Cerebellar cortex (tissue), 1 donor: ENCODE measurements around the gene UHRF2.
A peak's percentile ranks its signal among the peaks of the same experiment; 100 is the strongest.
"Not testable (repeated sequence)": the region's sequence is repeated elsewhere in the genome, so short reads cannot be mapped to it uniquely, and the experiment has no call there.

Experiments
- DNase-seq: peaks from one replicate; pipeline ENCODE4 v3.0.0-alpha.2; 2015; ENCODE audit warnings: low spot score

UHRF2 gene

GRCh38 chr9:6412487-6413364 lies at the start of gene UHRF2:
TSS of gene UHRF2 (plus strand) at chr9:6413199. CDS start at chr9:6413491, 292 bp downstream.
- DNase-seq = peak; percentile 99

DNA sequence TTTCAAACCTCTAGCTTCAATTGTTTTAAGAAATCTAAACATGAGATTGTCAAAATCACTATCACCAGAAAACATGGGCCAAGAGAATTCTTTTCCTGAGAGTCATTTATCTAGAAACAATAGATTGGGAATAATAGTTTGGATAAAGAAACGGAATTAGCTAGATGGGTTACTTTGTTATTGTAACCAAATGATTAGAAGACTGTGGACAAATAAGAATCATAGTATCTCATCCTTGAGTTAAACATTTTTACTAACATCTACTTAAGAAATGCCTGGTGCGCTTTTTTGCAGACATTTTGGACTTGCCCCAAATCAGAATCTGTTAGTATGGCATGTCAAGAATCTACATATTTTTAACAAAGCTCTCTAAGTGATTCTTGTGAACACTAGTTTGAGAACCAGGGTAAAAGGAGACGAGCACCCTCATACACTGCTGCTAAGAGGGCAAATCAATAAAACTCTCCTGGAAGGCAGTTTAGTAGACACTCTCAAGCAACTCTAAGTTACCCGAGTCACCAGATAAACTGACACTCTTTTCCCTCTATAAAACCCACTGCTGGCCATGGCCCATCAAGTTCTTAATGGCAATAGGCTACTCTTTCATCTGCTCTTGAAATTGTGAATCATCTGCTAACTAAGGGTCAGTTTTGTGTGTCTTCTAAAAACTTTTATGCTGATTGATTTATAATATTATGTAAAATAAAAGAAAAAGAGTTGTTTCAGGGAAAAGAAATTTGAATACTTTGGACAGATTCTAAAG lies 45.7 kb upstream of the UHRF2 start:
- DNase-seq = no peak

GRCh38 chr9:6368831-6369230 lies 44.2 kb upstream of the UHRF2 start:
- no peak for DNase-seq

GRCh38 chr9:6381477-6382012 lies 31.5 kb upstream of the UHRF2 start:
- DNase-seq = not testable (repeated sequence)

DNA sequence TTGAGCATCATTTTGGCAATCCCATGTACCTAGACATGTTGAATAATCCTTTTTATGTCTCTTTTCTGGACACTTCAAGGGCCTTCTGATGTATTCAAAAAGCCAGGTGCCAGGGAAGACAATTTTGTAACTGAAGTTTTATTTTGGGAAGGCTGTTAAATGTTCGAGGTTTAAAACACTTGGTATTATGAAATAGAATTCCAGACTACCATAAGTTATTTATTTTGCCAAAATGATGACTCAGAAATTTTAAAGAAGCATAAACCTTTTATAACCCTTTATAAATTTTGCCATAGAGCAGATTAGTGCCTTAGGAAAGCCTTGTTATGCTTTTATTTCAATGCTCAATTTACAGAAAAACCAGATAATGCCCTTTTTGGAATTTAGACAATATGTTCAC lies 30.3 kb upstream of the UHRF2 start:
- DNase-seq = no peak

DNA sequence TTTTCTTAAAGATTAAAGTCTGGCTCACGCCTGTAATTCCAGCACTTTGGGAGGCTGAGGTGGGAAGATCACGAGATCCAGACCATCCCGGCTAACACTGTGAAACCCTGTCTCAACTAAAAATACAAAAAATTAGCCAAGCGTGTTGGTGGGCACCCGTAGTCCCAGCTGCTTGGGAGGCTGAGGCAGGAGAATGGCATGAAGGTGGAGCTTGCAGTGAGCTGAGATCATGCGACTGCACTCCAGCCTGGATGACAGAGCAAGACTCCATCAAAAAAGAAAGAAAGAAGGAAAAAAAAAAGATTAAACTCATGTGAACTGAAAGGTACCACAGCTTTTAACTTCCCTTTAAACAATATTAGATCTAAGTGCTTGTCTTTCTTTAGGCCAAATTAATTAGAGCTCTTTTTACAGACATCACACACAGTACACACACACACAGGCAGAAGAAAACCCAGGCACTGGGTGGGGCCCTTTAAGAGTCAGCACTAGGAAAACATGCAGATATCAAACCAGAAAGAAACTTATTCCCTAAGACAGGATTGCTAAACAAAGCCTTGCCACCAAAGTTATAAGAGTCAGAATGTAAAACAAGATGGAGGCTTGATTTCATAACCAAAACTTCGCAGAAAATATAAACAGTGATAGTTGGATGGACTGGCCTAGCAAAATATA lies 29.3 kb upstream of the UHRF2 start:
- DNase-seq = no peak

- no peak for DNase-seq
Observed at GRCh38 chr9:6384732-6385131, 28.3 kb upstream of the UHRF2 start.

DNA sequence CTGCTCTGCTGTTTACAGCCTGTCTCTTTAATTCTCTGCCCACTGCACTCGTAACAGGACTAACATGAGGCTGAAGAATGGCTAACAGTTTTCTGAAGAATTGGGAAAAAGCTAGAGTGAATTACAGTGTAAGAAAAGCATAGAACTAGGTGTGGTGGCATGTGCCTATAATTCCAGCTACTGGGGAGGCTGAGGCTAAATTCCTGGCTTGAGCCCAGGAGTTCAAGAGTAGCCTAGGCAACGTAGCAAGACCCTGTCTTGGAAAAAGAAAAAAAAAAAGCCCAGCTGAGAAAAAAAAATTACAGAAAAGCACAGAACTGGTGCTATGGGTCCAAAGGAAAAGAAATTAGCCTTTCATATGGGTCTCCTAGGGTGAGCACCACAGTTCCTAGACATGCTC lies 13.9 kb upstream of the UHRF2 start:
- DNase-seq = no peak

DNA sequence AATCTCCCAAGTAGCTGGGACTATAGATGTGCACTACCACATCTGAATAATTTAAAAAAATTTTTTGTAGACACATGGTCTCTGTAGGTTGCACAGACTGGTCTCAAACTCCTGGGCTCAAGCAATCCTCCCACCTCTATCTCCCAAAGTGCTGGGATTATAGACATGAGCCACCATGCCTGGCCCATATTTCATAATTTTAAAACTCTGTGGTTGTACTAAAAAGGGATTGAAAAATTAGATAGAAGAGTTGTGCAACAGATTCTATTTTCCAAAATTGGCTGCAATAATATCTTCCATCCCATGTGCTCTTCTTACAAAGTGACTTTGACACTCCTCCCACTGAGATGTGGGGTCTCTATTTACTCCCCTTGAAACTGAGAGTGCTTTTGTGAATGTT lies 7.6 kb upstream of the UHRF2 start:
- DNase-seq = no peak

DNA sequence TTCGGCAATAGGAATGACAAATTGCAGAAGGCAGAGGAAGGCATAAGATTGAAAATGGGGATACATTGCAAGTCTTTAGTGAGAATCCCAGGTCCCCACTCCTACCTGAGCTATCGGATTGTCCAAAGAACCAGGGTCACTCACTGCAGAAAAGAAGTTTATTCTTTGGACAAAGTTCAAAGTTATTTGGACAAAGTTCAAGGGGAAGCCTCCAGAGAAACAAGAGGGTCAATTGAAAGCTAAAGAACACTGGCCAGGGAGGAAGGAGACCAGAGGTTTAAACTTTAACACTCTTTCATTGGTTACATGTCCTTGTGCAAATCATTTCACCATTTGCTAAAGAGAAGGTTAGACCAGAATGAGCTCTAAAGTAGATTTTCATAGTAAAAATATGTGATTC lies 5.2 kb upstream of the UHRF2 start:
- no peak for DNase-seq

GRCh38 chr9:6408320-6408719 lies 4.7 kb upstream of the UHRF2 start:
- no peak for DNase-seq

DNA sequence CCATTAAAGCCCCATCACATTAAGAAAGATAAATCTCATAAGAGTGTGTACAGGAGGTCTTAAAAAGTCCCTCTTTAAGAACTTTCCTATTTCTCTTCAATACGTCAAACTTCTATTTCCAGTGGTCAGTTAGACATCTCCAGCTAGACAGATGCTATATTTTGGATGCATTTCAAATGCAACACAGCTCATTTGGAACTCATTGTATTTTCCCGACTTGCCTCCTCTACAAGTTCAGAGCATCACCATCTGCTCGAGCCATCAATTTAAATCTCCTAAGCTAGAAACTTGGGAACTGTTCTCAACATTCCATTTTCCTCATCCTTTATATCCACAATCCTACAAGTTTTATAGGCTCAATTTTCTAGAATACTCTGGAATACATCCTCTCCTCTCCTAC lies 3.2 kb upstream of the UHRF2 start:
- no peak for DNase-seq

DNA sequence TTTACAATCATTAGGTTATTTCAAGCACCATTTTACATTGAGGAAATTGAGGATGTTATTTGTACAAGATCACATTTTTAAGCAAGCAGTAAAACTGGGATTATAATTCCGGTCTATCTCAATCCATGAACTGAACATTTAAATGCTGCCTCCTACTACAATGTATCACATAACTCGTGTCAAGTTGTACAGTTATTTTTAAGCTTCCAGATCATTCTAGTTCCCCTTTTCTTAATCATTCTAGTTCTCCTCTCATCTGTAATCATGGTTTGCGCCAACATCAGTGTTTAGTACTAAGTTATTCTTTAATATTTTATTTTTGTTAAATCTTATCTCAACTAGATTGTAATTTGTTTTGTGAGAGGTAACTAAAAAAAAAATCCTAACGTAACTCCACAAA lies 2.4 kb upstream of the UHRF2 start:
- DNase-seq = no peak

DNA sequence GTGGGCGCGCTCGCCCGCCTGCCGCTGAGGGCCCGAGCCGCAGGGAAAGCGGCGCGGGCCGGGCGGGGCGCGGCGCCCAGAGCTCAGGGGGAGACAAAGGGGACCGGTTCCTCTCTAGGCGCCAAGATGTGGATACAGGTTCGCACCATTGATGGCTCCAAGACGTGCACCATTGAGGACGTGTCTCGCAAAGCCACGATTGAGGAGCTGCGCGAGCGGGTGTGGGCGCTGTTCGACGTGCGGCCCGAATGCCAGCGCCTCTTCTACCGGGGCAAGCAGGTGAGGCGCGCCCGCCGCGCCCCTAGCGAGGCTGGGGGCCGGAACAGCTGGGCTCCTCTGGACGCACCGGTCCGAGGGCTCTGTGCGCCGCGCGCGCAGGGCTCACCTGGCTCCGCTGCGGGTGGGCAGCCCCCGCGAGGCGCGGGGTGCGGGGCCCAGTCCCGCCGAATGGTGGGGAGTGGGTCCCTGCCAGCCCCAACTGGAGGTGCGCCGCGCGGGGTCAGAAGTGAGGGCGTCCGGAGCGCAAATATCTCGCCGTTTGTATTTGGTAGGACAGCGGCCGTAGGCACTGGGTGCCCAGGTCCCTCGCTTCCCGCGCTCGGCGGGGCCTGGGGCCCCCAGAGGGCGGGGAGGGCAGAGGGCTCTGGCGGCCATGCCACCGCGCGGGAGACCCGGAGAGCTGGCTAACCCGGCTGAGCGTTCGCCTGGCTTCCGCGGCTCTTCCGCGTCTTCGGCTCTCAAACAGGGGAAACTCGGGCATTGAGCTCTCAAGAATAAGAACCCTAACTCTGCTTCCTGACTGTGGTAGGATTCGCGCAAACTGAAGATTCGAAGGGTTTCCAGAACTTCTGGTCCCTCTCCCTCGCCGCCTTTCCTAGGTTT lies 607 bp downstream of the UHRF2 start:
- peak; percentile 28 for DNase-seq

DNA sequence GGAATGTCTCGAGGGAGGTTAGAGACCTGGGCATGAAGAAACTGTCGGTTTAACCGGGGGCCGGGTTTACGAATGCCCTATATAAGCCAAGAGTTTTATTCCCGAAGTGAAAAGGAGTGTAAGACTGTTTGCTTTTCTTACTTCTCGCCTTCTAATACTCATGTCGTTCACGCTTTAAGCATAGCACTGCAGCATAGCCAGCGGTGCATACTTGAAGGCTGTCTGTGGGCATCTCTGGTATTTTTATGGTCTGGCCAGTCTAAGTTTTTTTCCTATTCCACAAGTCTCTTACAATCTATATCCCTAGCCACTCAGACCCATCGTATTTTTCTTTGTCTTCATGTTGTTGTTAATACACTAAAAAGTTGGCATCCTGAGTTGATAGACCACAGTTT lies 1.2 kb downstream of the UHRF2 start:
- peak; percentile 34 for DNase-seq

DNA sequence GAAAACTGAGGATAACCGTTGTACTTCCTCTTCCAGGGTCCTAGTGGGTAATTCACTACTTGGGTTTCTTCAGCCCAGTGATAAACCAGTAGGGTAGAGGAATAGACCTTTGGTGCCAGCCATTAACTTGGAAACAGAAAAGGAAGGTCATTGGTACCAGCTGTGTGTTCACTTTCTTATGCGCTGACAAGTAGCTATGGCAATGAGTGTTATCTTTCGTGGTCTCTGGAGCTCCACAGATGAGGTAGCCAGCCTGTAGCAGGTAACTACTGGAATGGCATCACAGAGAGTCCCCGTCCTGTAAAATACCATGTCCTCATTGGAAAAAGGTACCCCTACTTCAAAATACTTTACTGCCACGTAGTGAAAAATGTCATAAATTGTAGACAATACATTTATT lies 2.3 kb downstream of the UHRF2 start:
- no peak for DNase-seq

GRCh38 chr9:6417186-6417585 lies 4.2 kb downstream of the UHRF2 start:
- no peak for DNase-seq

DNA sequence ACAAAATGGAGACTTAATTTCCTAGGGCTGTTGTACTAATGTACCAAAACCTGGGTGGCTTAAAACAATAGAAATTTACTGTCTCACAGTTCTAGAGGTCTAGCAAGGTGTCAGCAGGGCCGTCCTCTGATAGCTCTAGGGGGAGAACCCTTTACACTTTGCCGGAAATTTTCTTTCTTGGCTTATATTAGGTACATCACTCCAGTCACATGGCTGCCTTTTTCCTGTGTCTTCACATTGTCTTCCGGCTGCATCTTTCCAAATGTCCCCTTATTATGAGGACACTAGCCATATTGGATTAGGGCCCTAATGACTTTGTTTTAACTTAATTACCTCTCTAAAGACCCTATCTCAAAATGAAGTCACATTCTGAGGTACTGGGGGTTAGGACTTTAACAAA lies 5.8 kb downstream of the UHRF2 start:
- no peak for DNase-seq

- no peak for DNase-seq
Observed at GRCh38 chr9:6424940-6425339, 11.9 kb downstream of the UHRF2 start.

- no peak for DNase-seq
Observed at GRCh38 chr9:6426117-6426516, 13.1 kb downstream of the UHRF2 start.
